Kidney epithelial cell (primary cell): Measurements from ENCODE around the gene SNAI1. TPM values are rescaled to one million over a fixed set of nuclear protein-coding genes. Genes with fewer than 3 reads are reported as not detected.

Experiments
- DNase-seq: peaks from one replicate; pipeline ENCODE4 v3.0.0-alpha.2; 2010; ENCODE audit warnings: low read depth
- H3K27me3 ChIP-seq: 2 replicates; pipeline ENCODE4 v1.6.0; 2011; ENCODE audit warnings: low read length; ENCODE audit not compliant: control insufficient read depth, insufficient read depth
- H3K36me3 ChIP-seq: 2 replicates; pipeline ENCODE4 v1.5.1; 2011; ENCODE audit warnings: low read length; ENCODE audit not compliant: control insufficient read depth, insufficient read depth
- H3K4me3 ChIP-seq: 2 replicates; pipeline ENCODE4 v1.5.1; 2011; ENCODE audit warnings: low read depth, mild to moderate bottlenecking, control low read depth, low read length
- total RNA-seq: library from RNA; depleted of rRNA; stranded (reverse); fragments of >200 nt; gene quantifications from 2 replicates; pipeline ENCODE4 v1.2.3, GENCODE V29; 2015
- TF ChIP-seq, protein P1 (sequence below): IDR thresholded peaks from 2 replicates; pipeline ENCODE4 v1.5.1; 2011; ENCODE audit warnings: mild to moderate bottlenecking, moderate library complexity, low read length, control low read depth, inconsistent platforms; ENCODE audit not compliant: insufficient read depth, poor library complexity, severe bottlenecking

Gene SNAI1
- total RNA-seq, 1 donor from 2014 or later = not detected

DNA sequence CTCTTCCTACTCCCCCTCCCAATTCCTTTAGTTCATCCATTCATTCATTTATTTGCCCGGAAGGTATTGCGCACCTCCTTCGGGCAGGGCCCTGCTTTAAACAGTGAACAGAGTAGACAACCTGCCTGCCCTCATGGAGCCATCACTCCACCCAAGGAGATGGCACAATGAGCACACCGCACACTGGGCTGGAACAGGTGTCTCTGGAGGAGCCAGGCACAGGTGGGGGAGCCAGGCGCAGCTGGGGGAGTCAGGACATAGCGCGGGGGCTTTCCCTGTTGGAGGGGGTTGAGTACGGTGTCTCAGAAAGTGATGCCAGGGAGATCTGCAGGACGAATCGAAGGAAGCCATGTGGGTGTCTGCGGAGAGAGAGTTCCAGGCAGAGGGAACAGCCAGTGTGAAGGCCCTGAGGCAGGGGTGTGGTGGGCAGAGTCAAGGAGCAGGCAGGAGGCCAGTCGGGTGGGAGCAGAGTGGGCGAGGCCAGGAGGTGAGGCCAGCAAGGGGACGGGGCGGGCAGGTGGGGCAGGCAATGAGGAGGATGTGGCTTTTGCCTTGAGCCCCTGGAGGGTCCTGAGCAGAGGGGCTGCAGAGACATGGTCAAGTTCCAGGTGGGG is 46.4 kb downstream of the SNAI1 start:
- no peak overlapping the region for H3K4me3 ChIP-seq
- H3K27me3 ChIP-seq = no peaks in the 10 kb centered on the region
- no peak for DNase-seq
- H3K36me3 ChIP-seq = no peaks in the 10 kb centered on the region
- TF ChIP-seq, protein P1, sequence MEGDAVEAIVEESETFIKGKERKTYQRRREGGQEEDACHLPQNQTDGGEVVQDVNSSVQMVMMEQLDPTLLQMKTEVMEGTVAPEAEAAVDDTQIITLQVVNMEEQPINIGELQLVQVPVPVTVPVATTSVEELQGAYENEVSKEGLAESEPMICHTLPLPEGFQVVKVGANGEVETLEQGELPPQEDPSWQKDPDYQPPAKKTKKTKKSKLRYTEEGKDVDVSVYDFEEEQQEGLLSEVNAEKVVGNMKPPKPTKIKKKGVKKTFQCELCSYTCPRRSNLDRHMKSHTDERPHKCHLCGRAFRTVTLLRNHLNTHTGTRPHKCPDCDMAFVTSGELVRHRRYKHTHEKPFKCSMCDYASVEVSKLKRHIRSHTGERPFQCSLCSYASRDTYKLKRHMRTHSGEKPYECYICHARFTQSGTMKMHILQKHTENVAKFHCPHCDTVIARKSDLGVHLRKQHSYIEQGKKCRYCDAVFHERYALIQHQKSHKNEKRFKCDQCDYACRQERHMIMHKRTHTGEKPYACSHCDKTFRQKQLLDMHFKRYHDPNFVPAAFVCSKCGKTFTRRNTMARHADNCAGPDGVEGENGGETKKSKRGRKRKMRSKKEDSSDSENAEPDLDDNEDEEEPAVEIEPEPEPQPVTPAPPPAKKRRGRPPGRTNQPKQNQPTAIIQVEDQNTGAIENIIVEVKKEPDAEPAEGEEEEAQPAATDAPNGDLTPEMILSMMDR = no peak

DNA sequence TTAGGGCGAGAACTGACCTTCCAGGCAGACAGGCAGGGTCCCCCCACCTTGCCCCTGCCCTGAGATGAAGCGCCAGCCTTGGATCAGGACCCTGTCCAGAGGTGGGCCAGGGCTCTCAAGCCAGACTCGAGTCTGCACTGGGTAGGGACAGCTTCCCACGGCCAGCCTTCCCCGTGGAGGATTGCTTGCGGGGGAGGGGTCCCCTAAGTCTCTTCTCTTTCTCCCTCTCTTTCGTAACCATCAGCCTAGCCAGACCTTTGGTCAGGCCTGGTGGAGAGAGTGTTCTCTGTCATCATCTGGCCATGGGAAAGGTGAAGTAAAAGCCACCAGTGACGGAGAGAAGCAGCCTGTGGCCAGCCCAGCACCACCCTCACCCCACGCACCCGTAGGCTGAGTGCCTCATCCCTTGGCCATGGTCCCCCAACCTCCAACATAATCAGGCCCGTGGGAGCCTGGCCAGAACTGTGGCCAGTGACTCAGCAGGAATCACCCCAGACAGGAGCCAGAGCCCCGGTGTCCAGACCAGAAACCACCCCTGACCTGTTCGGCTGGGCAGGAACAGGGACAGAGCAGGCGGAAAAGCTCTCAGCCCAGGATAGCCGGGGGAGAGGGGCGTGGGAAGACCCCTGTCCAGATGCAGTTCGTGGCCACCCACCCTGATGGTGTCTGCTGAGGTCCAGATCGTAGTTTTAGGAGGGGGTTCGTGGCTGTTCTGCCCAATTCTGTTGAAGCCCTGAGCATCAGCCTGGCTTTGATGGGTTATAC is 47.1 kb downstream of the SNAI1 start:
- Histone ChIP-seq H3K27me3 (no peaks in the 10 kb centered on the region), H3K36me3 (no peaks in the 10 kb centered on the region), H3K4me3 (no peak overlapping the region)
- TF ChIP-seq, protein P1 = no peak
- DNase-seq = no peak

DNA sequence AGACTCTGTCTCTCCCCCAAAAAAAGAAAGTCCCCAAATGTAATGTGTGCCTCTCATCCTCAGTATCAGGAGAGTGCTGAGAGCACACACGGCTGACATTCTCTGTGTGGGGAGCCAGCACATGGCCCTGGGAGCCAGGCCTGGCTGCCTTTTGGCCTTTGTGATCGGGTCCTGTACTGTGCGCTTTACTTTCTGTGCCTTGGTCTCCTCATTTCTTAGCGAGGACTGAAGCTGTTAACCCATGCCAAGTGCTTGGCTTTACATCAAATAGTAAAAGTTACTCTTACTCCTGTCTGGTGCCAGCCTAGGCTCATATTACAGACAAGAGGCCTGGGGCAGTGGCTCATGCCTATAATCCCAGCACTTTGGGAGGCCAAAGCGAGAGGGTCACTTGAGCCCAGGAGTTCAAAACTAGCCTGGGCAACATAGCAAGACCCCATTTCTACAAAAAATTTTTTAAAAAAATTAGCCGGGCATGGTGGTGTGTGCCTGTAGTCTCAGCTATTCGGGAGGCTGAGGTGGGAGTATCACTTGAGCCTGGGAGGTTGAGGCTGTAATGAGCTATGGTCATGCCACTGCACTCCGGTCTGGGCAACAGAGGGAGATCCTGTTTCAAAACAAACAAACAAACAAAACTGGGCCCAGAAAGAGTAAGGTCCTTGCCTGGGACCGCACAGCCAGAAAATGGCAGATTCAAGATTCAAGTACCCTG is 50.3 kb downstream of the SNAI1 start:
- no peaks in the 10 kb centered on the region for H3K27me3 ChIP-seq
- TF ChIP-seq, protein P1 = no peak
- H3K4me3 ChIP-seq = no peak overlapping the region
- no peak for DNase-seq
- H3K36me3 ChIP-seq = no peaks in the 10 kb centered on the region

DNA sequence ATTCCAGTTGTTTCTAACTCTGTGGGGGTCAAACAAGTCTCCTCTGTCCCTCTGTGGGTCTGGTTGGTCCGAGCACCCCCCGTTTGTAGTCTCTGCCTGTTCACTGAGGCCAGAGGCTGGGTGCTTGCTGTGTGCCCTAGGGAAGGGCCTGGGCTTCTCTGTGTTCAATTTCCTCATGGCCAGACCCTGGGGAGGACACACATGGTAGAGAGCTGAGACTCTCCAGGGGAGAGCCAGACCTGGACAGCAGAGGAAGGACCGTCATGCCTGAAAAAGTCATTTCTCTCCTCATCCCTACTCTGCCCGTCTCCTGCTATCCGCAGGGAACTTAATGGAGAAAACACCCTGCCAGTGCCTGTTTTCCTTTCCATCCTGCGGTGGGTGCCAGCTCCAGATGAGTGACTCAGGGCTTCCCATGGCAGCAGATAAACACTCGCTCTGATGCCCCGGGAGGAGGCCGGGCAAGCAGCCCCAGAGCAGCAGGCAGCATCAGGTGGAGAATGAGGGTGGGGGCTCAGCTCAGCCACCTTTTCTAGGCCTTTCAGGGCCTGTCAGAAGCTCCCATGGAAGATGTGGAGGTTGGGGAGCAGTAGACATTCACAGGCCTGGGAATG is 51.9 kb downstream of the SNAI1 start:
- H3K27me3 ChIP-seq = no peaks in the 10 kb centered on the region
- DNase-seq = peak; percentile 69
- TF ChIP-seq, protein P1 = no peak
- no peak overlapping the region for H3K4me3 ChIP-seq
- H3K36me3 ChIP-seq = no peaks in the 10 kb centered on the region

DNA sequence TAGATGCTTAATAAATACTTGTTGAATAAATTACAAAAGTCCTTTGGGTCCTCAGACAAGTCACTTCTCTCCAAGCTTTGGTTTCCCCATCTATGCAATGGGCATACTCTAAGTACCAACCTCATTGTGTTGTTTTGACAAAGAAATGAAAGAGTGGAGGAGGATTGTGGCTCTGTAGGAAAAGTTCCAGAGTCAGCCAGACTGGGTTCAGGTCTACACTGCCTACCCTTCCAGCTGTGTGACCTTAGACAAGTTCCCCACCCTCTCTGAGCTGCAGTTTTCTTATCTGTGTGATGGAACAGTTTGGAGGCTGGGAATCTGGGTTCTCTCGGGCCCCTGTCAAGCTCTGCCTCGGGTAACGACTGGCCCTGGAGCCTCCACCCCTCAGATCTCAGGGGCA is 53.9 kb downstream of the SNAI1 start:
- TF ChIP-seq, protein P1 = no peak
- Histone ChIP-seq H3K4me3 (no peak overlapping the region), H3K36me3 (no peaks in the 10 kb centered on the region), H3K27me3 (no peaks in the 10 kb centered on the region)
- no peak for DNase-seq
